SK-N-MC (cell line): ENCODE data around the gene ARMC6.

Experiments
- EZH2 ChIP-seq: fragments of 200-600 bp; sonication (generic); IDR thresholded peaks from one replicate; pipeline ENCODE4 v1.6.1; 2017; ENCODE audit warnings: antibody characterized with exemption
- POLR2AphosphoS5 ChIP-seq: IDR thresholded peaks from 2 replicates; pipeline ENCODE4 v1.6.1; 2012; ENCODE audit warnings: mild to moderate bottlenecking, low read depth, low read length, borderline replicate concordance

- peak; percentile 90 for TF ChIP-seq POLR2AphosphoS5
- no peak for TF ChIP-seq EZH2
Observed at GRCh38 chr19:19105365-19106055, 72.1 kb downstream of the ARMC6 start.
